CD4-positive, alpha-beta T cell treated with Interleukin-17A for 4 hours (primary cell): Measurements from ENCODE around the gene PHKG1.
"Not testable (repeated sequence)": the region's sequence is repeated elsewhere in the genome, so short reads cannot be mapped to it uniquely, and the experiment has no call there.

Experiments
- DNase-seq: peaks from one replicate; pipeline ENCODE4 v3.0.0-alpha.2; 2020; ENCODE audit warnings: mixed read lengths

PHKG1 gene

GRCh38 chr7:56033671-56034432, 58.9 kb downstream of the PHKG1 start:
- DNase-seq, result peak; percentile 90

GRCh38 chr7:56032578-56032977, 60.2 kb downstream of the PHKG1 start:
- not testable (repeated sequence) for DNase-seq

- DNase-seq, result not testable (repeated sequence)
Observed at GRCh38 chr7:56031556-56031955, 61.2 kb downstream of the PHKG1 start.

GRCh38 chr7:56030340-56030739, 62.4 kb downstream of the PHKG1 start:
- DNase-seq, result no peak
